SK-N-SH (cell line): ENCODE measurements around the gene NEK7. TPM values are rescaled to one million over a fixed set of nuclear protein-coding genes. Genes with fewer than 3 reads are reported as not detected.

ENCODE experiments used
- CTCF ChIA-PET: fragments of 300-600, 350-600 bp; formaldehyde crosslinking; extraction: SDS; loops from one replicate; lab custom pipeline; 2021; lab: Yijun Ruan, JAX
- POLR2A ChIA-PET: fragments of 350-600 bp; sonication (Branson Sonifier 250); formaldehyde crosslinking; extraction: SDS; loops from one replicate; lab custom pipeline; 2020; ENCODE audit warnings: antibody characterized with exemption, inconsistent platforms; lab: Yijun Ruan, JAX
- DNase-seq: peaks from one replicate; pipeline ENCODE4 v3.0.0; 2012
- H2AFZ ChIP-seq: fragments of 200-600 bp; sonication (generic); 2 replicates; pipeline ENCODE4 v1.8.1; 2016; ENCODE audit warnings: antibody characterized with exemption, mild to moderate bottlenecking, low read depth
- H3F3A ChIP-seq: fragments of 200-600 bp; sonication (generic); replicated peaks from 2 replicates; pipeline ENCODE3; 2016; ENCODE audit warnings: antibody characterized with exemption, mild to moderate bottlenecking; ENCODE audit not compliant: insufficient read depth
- H3K27ac ChIP-seq, 2 experiments: fragments of 200-500 bp in 1 of 2; fragments of 200-600 bp in 1 of 2; sonication (Bioruptor generic) in 1 of 2; sonication (generic), shearing (Covaris generic) in 1 of 2; 2 replicates each; pipeline versions ENCODE4 v1.5.1 to v1.6.1; 2014 to 2016; ENCODE audit warnings: low read depth in 2 of 2, inconsistent platforms in 1 of 2, low read length in 1 of 2, mild to moderate bottlenecking in 1 of 2, mixed read lengths in 1 of 2
- H3K27me3 ChIP-seq: fragments of 200-600 bp; sonication (generic), shearing (Covaris generic); 2 replicates; pipeline ENCODE4 v1.6.1; 2016; ENCODE audit warnings: mixed run types; ENCODE audit not compliant: insufficient read depth
- H3K36me3 ChIP-seq, 2 experiments: fragments of 200-500 bp in 1 of 2; fragments of 200-600 bp in 1 of 2; sonication (Bioruptor generic) in 1 of 2; sonication (generic) in 1 of 2; replicated peaks in 1 of 2; 2 replicates each; pipeline versions ENCODE3 to v1.5.1; 2014 to 2016; ENCODE audit warnings: low read length in 1 of 2, mild to moderate bottlenecking in 1 of 2; ENCODE audit not compliant: insufficient read depth in 2 of 2, control insufficient read depth in 1 of 2
- H3K4me1 ChIP-seq, 2 experiments: fragments of 200-500 bp in 1 of 2; fragments of 200-600 bp in 1 of 2; sonication (Bioruptor generic) in 1 of 2; sonication (generic), shearing (Covaris generic) in 1 of 2; 2 replicates each; pipeline versions ENCODE4 v1.5.1 to v1.6.1; 2014 to 2016; ENCODE audit warnings: low read depth in 1 of 2, low read length in 1 of 2, mixed run types in 1 of 2; ENCODE audit not compliant: insufficient read depth in 2 of 2, control insufficient read depth in 1 of 2
- H3K4me2 ChIP-seq: fragments of 200-600 bp; sonication (generic), shearing (Covaris generic); 2 replicates; pipeline ENCODE4 v1.6.1; 2017; ENCODE audit warnings: mixed run types
- H3K4me3 ChIP-seq, 2 experiments: fragments of 200-500 bp in 1 of 2; fragments of 200-600 bp in 1 of 2; sonication (Bioruptor generic) in 1 of 2; sonication (generic), shearing (Covaris generic) in 1 of 2; 2 replicates each; pipeline versions ENCODE4 v1.5.1 to v1.8.1; 2014 to 2016; ENCODE audit warnings: low read depth in 2 of 2, inconsistent platforms in 1 of 2, low read length in 1 of 2, mild to moderate bottlenecking in 1 of 2, mixed read lengths in 1 of 2, moderate library complexity in 1 of 2
- H3K79me2 ChIP-seq: fragments of 200-600 bp; sonication (generic); 2 replicates; pipeline ENCODE4 v1.8.1; 2017; ENCODE audit warnings: mild to moderate bottlenecking; ENCODE audit not compliant: insufficient read depth
- H3K9ac ChIP-seq: fragments of 200-600 bp; sonication (generic); 2 replicates; pipeline ENCODE4 v1.6.1; 2017; ENCODE audit warnings: mixed run types
- H3K9me2 ChIP-seq: fragments of 200-600 bp; sonication (generic); 2 replicates; pipeline ENCODE4 v1.6.1; 2017; ENCODE audit warnings: mixed run types
- H3K9me3 ChIP-seq: fragments of 200-600 bp; sonication (generic); 2 replicates; pipeline ENCODE4 v1.6.1; 2017; ENCODE audit warnings: mixed run types, mild to moderate bottlenecking, moderate library complexity
- H4K20me1 ChIP-seq: fragments of 200-600 bp; sonication (generic); 2 replicates; pipeline ENCODE4 v1.6.1; 2017; ENCODE audit warnings: mild to moderate bottlenecking, mixed run types; ENCODE audit not compliant: insufficient read depth
- ELF1 ChIP-seq: IDR thresholded peaks from 2 replicates; pipeline ENCODE4 v1.4.0; 2012
- EP300 ChIP-seq, 2 experiments: IDR thresholded peaks; 2 replicates each; pipeline versions ENCODE4 v1.4.0 to v1.6.1; 2012; ENCODE audit warnings: borderline replicate concordance in 1 of 2, low read depth in 1 of 2, low read length in 1 of 2
- EZH2phosphoT487 ChIP-seq: fragments of 200-600 bp; sonication (generic); IDR thresholded peaks from 2 replicates; pipeline ENCODE4 v1.6.1; 2017; ENCODE audit warnings: low read depth, mixed run types, mild to moderate bottlenecking, antibody characterized with exemption, moderate library complexity, borderline replicate concordance
- FOXM1 ChIP-seq: IDR thresholded peaks from 2 replicates; pipeline ENCODE4 v1.4.0; 2012; ENCODE audit warnings: low read depth, mild to moderate bottlenecking
- GATA2 ChIP-seq: sonication (generic); formaldehyde crosslinking; IDR thresholded peaks from 2 replicates; pipeline ENCODE4 v1.5.0; 2020; ENCODE audit warnings: mild to moderate bottlenecking, missing genetic modification reagents
- JUND ChIP-seq: IDR thresholded peaks from 2 replicates; pipeline ENCODE4 v1.4.0; 2012
- MAX ChIP-seq: IDR thresholded peaks from 2 replicates; pipeline ENCODE4 v1.4.0; 2012; ENCODE audit warnings: low read depth
- MEF2A ChIP-seq: IDR thresholded peaks from 2 replicates; pipeline ENCODE4 v1.4.0; 2012; ENCODE audit warnings: low read depth, borderline replicate concordance
- MXI1 ChIP-seq: IDR thresholded peaks from 2 replicates; pipeline ENCODE4 v1.6.1; 2012; ENCODE audit warnings: mild to moderate bottlenecking, low read depth, low read length, improper control_type of control experiment
- NFIC ChIP-seq: IDR thresholded peaks from 2 replicates; pipeline ENCODE4 v1.4.0; 2012; ENCODE audit warnings: borderline replicate concordance
- NRF1 ChIP-seq: IDR thresholded peaks from 2 replicates; pipeline ENCODE4 v1.6.1; 2012; ENCODE audit warnings: low read depth, mild to moderate bottlenecking, low read length
- PBX3 ChIP-seq: IDR thresholded peaks from 2 replicates; pipeline ENCODE4; 2012
- POLR2AphosphoS5 ChIP-seq: IDR thresholded peaks from 2 replicates; pipeline ENCODE4 v1.6.1; 2012; ENCODE audit warnings: low read depth, low read length
- RXRA ChIP-seq: IDR thresholded peaks from 2 replicates; pipeline ENCODE4 v1.4.0; 2012; ENCODE audit warnings: low read depth, mild to moderate bottlenecking, borderline replicate concordance
- TAF1 ChIP-seq: IDR thresholded peaks from 2 replicates; pipeline ENCODE4 v1.6.1; 2012; ENCODE audit warnings: low read depth, mild to moderate bottlenecking, low read length, moderate library complexity, borderline replicate concordance
- TEAD4 ChIP-seq: IDR thresholded peaks from 2 replicates; pipeline ENCODE4 v1.4.0; 2012; ENCODE audit warnings: mild to moderate bottlenecking, borderline replicate concordance; ENCODE audit not compliant: insufficient read depth
- YY1 ChIP-seq: IDR thresholded peaks from 2 replicates; pipeline ENCODE4 v1.4.0; 2012; ENCODE audit warnings: low read depth, mild to moderate bottlenecking
- WGBS: methylation state at CpG from one replicate; pipeline ENCODE4 v1.1.6; 2017; ENCODE audit warnings: low lambda C conversion rate; 5-methylcytosine and 5-hydroxymethylcytosine counted together
- polyA plus RNA-seq, 3 experiments: library from polyadenylated mRNA; depleted of rRNA; stranded (reverse); fragments of >200 nt; gene quantifications; 2 replicates each; pipeline ENCODE4 v1.2.3, GENCODE V29; 2012
- TF ChIP-seq, protein P1 (sequence below): IDR thresholded peaks from 2 replicates; pipeline ENCODE4 v1.4.0; 2012; ENCODE audit warnings: low read depth, borderline replicate concordance
- TF ChIP-seq, protein P2 (sequence below): IDR thresholded peaks from 2 replicates; pipeline ENCODE4 v1.6.1; 2012; ENCODE audit warnings: mild to moderate bottlenecking, low read depth, low read length, moderate library complexity

The NEK7 gene
- polyA plus RNA-seq, 1 of the 3 experiments (the other 2 are of a cell fraction) = 85.8 TPM

DNA sequence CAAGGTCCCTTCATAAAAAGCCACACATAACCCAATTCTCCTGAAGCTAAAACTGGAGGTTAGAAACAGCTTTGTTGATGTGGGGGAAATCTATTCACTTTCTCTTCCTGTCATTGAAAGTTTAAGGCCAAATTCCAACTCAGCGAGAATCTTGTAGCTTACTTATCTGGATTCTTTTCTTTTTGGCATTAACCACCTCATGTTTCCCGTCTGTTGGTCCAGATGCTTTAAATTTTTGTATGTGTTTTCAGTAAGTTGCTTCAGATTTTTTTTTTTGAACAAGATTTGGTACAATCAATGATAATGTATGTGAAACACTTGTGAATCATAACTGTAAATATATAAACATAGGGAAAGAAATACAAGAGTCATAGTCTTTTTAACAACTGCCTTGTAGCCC is 33.7 kb upstream of the NEK7 start (continued):
- TF ChIP-seq TAF1 (no peak), MAX (peak; percentile 64; the same call in 1 of the 2 replicates), JUND (peak; percentile 49), NRF1 (no peak), MEF2A (peak; percentile 35; the same call in 1 of the 2 replicates), ELF1 (no peak), TEAD4 (peak; percentile 71; the same call in 1 of the 2 replicates), EZH2phosphoT487 (no peak), GATA2 (CRISPR knock-in tag) (no peak), YY1 (no peak; the same call in 1 of the 2 replicates), FOXM1 (0 out of 2 replicates have a peak, but pooled peaks have one; percentile 43)

GRCh38 chr1:198124673-198125072 is 32.1 kb upstream of the NEK7 start:
- H3K9me2 ChIP-seq = no peaks in the 10 kb centered on the region
- WGBS = 69% methylated on average over 1 of the region's 1 CpG
- ChIA-PET POLR2A (no interaction called here), CTCF (interaction anchor here (1.0 kb wide), 1 partner anchor 11 kb away, joined by 3 read pairs; no protein-coding TSS in a partner anchor)
- DNase-seq = no peak
- no peaks in the 10 kb centered on the region for H3K27me3 ChIP-seq
- H3K36me3 ChIP-seq = no peaks in the 10 kb centered on the region
- peaks cover 58% of the 10 kb centered on the region for H3F3A ChIP-seq
- H3K4me1 ChIP-seq = peaks cover 18 to 33% of the 10 kb centered on the region in 2 experiments
- no peak overlapping the region for H3K4me2 ChIP-seq
- H2AFZ ChIP-seq = peak overlapping the region; percentile 49
- H4K20me1 ChIP-seq = no peaks in the 10 kb centered on the region
- H3K4me3 ChIP-seq = no peak overlapping the region
- no peak overlapping the region for H3K9ac ChIP-seq
- H3K27ac ChIP-seq = peak overlapping the region; percentile 92 to 97
- H3K9me3 ChIP-seq = no peaks in the 10 kb centered on the region
- TF ChIP-seq MEF2A (no peak), MAX (no peak), EZH2phosphoT487 (no peak), NFIC (no peak), POLR2AphosphoS5 (no peak), MXI1 (no peak), EP300 (IDR thresholded peaks at IDR 0.05; ENCODE audit: borderline replicate concordance in 1 of 2, low read depth in 1 of 2, low read length in 1 of 2) (no peak), RXRA (no peak), JUND (no peak), PBX3 (no peak)
- TF ChIP-seq, protein P1, sequence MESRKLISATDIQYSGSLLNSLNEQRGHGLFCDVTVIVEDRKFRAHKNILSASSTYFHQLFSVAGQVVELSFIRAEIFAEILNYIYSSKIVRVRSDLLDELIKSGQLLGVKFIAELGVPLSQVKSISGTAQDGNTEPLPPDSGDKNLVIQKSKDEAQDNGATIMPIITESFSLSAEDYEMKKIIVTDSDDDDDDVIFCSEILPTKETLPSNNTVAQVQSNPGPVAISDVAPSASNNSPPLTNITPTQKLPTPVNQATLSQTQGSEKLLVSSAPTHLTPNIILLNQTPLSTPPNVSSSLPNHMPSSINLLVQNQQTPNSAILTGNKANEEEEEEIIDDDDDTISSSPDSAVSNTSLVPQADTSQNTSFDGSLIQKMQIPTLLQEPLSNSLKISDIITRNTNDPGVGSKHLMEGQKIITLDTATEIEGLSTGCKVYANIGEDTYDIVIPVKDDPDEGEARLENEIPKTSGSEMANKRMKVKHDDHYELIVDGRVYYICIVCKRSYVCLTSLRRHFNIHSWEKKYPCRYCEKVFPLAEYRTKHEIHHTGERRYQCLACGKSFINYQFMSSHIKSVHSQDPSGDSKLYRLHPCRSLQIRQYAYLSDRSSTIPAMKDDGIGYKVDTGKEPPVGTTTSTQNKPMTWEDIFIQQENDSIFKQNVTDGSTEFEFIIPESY = no peak
- TF ChIP-seq, protein P2, sequence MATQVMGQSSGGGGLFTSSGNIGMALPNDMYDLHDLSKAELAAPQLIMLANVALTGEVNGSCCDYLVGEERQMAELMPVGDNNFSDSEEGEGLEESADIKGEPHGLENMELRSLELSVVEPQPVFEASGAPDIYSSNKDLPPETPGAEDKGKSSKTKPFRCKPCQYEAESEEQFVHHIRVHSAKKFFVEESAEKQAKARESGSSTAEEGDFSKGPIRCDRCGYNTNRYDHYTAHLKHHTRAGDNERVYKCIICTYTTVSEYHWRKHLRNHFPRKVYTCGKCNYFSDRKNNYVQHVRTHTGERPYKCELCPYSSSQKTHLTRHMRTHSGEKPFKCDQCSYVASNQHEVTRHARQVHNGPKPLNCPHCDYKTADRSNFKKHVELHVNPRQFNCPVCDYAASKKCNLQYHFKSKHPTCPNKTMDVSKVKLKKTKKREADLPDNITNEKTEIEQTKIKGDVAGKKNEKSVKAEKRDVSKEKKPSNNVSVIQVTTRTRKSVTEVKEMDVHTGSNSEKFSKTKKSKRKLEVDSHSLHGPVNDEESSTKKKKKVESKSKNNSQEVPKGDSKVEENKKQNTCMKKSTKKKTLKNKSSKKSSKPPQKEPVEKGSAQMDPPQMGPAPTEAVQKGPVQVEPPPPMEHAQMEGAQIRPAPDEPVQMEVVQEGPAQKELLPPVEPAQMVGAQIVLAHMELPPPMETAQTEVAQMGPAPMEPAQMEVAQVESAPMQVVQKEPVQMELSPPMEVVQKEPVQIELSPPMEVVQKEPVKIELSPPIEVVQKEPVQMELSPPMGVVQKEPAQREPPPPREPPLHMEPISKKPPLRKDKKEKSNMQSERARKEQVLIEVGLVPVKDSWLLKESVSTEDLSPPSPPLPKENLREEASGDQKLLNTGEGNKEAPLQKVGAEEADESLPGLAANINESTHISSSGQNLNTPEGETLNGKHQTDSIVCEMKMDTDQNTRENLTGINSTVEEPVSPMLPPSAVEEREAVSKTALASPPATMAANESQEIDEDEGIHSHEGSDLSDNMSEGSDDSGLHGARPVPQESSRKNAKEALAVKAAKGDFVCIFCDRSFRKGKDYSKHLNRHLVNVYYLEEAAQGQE = no peak
- H3K79me2 ChIP-seq = no peaks in the 10 kb centered on the region
